ENCODE results near the gene CIT.

Gene CIT

GRCh38 chr12:119649202-119649808, 227.8 kb downstream of the CIT start:
- peak; percentile 56 for DNase-seq (ENCODE audit: low spot score)

- DNase-seq (ENCODE audit: low spot score) = no peak
Measured at GRCh38 chr12:119645535-119646059, 231.5 kb downstream of the CIT start.

GRCh38 chr12:119644930-119645329, 232.2 kb downstream of the CIT start:
- DNase-seq (ENCODE audit: low spot score) = no peak

GRCh38 chr12:119642986-119643385, 234.1 kb downstream of the CIT start:
- DNase-seq (ENCODE audit: low spot score) = no peak
